GM12892 (cell line): ENCODE results near the gene MFSD8.
"Not testable (repeated sequence)": the region's sequence is repeated elsewhere in the genome, so short reads cannot be mapped to it uniquely, and the experiment has no call there.

Experiments used
- POLR2A ChIP-seq: IDR thresholded peaks from 2 replicates; pipeline ENCODE4 v1.6.1; 2011; ENCODE audit warnings: low read depth, low read length, control low read depth
- POLR2AphosphoS5 ChIP-seq: IDR thresholded peaks from 2 replicates; pipeline ENCODE4 v1.6.1; 2011; ENCODE audit warnings: low read depth, low read length, control low read depth

- TF ChIP-seq POLR2A, result peak; percentile 63
- TF ChIP-seq POLR2AphosphoS5, result not testable (repeated sequence)
Measured at GRCh38 chr4:127963633-127964398, 1.2 kb downstream of the MFSD8 start.
